ENCODE results near the gene CCDC12.

Gene CCDC12

GRCh38 chr3:46905213-46905560 lies 71.4 kb downstream of the CCDC12 start:
- H3K9me3 ChIP-seq, result no peaks in the 10 kb centered on the region
- TF ChIP-seq, protein P1, sequence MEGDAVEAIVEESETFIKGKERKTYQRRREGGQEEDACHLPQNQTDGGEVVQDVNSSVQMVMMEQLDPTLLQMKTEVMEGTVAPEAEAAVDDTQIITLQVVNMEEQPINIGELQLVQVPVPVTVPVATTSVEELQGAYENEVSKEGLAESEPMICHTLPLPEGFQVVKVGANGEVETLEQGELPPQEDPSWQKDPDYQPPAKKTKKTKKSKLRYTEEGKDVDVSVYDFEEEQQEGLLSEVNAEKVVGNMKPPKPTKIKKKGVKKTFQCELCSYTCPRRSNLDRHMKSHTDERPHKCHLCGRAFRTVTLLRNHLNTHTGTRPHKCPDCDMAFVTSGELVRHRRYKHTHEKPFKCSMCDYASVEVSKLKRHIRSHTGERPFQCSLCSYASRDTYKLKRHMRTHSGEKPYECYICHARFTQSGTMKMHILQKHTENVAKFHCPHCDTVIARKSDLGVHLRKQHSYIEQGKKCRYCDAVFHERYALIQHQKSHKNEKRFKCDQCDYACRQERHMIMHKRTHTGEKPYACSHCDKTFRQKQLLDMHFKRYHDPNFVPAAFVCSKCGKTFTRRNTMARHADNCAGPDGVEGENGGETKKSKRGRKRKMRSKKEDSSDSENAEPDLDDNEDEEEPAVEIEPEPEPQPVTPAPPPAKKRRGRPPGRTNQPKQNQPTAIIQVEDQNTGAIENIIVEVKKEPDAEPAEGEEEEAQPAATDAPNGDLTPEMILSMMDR (IDR thresholded peaks at IDR 0.05), result no peak
- no peak overlapping the region for H3K27ac ChIP-seq
- peaks cover 5% of the 10 kb centered on the region for H3K27me3 ChIP-seq
- no peak overlapping the region for H3K4me3 ChIP-seq (ENCODE audit: low read depth in 1 of 2, low read length in 1 of 2)
- no peaks in the 10 kb centered on the region for H3K36me3 ChIP-seq
- H3K4me1 ChIP-seq (ENCODE audit: control insufficient read depth in 1 of 2, insufficient read depth in 1 of 2, low read depth in 1 of 2, low read length in 1 of 2), result peaks cover 17 to 20% of the 10 kb centered on the region in 2 experiments

- H3K4me1 ChIP-seq (ENCODE audit: control insufficient read depth in 1 of 2, insufficient read depth in 1 of 2, low read depth in 1 of 2, low read length in 1 of 2), result peaks cover 12 to 17% of the 10 kb centered on the region in 2 experiments
- no peak overlapping the region for H3K27ac ChIP-seq
- peaks cover 11% of the 10 kb centered on the region for H3K27me3 ChIP-seq
- no peaks in the 10 kb centered on the region for H3K9me3 ChIP-seq
- TF ChIP-seq, protein P1 (IDR thresholded peaks at IDR 0.05), result no peak
- H3K4me3 ChIP-seq (ENCODE audit: low read depth in 1 of 2, low read length in 1 of 2), result no peak overlapping the region
- no peaks in the 10 kb centered on the region for H3K36me3 ChIP-seq
These were observed 72.0 kb downstream of the CCDC12 start for GRCh38 chr3:46904303-46905212.

- TF ChIP-seq, protein P1 (IDR thresholded peaks at IDR 0.05), result no peak
- Histone ChIP-seq H3K4me1 (ENCODE audit: control insufficient read depth in 1 of 2, insufficient read depth in 1 of 2, low read depth in 1 of 2, low read length in 1 of 2) (peaks cover 10 to 13% of the 10 kb centered on the region in 2 experiments), H3K27ac (no peak overlapping the region), H3K27me3 (peaks cover 21% of the 10 kb centered on the region), H3K9me3 (no peaks in the 10 kb centered on the region), H3K36me3 (no peaks in the 10 kb centered on the region), H3K4me3 (ENCODE audit: low read depth in 1 of 2, low read length in 1 of 2) (no peak overlapping the region)
These were observed 72.9 kb downstream of the CCDC12 start for GRCh38 chr3:46903341-46904302.

DNA sequence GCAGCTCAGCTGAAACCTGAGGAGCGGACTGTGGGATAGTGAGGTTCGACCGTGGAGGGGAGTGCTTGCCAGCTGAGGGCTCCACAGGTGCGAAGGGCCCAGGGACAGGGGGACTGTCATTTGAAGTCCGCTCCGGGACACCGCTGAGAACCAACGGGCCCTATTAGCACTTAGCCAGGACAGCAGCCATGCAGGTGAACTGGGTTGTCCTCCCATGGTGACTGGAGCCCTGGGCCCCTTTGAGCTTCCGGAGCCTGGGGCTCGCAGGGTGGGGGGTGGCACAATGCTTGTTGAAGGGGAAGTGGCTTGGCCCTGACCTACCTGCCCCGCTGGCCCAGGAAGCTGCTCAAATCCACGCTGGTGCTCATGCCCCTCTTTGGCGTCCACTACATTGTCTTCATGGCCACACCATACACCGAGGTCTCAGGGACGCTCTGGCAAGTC lies 74.3 kb downstream of the CCDC12 start:
- TF ChIP-seq, protein P1 (IDR thresholded peaks at IDR 0.05), result no peak
- no peak overlapping the region for H3K27ac ChIP-seq
- H3K36me3 ChIP-seq, result no peaks in the 10 kb centered on the region
- H3K4me1 ChIP-seq (ENCODE audit: control insufficient read depth in 1 of 2, insufficient read depth in 1 of 2, low read depth in 1 of 2, low read length in 1 of 2), result peaks cover 10 to 13% of the 10 kb centered on the region in 2 experiments
- H3K4me3 ChIP-seq (ENCODE audit: low read depth in 1 of 2, low read length in 1 of 2), result no peak overlapping the region
- H3K9me3 ChIP-seq, result no peaks in the 10 kb centered on the region
- H3K27me3 ChIP-seq, result peaks cover 35% of the 10 kb centered on the region

GRCh38 chr3:46901591-46902187 lies 74.9 kb downstream of the CCDC12 start:
- TF ChIP-seq, protein P1 (IDR thresholded peaks at IDR 0.05), result no peak
- Histone ChIP-seq H3K27ac (no peak overlapping the region), H3K4me1 (ENCODE audit: control insufficient read depth in 1 of 2, insufficient read depth in 1 of 2, low read depth in 1 of 2, low read length in 1 of 2) (peaks cover 10 to 13% of the 10 kb centered on the region in 2 experiments), H3K36me3 (no peaks in the 10 kb centered on the region), H3K27me3 (peaks cover 40% of the 10 kb centered on the region), H3K9me3 (no peaks in the 10 kb centered on the region), H3K4me3 (ENCODE audit: low read depth in 1 of 2, low read length in 1 of 2) (no peak overlapping the region)
